B cell (primary cell): Measurements from ENCODE around the gene RIPK1. TPM values are rescaled to one million over a fixed set of nuclear protein-coding genes. Genes with fewer than 3 reads are reported as not detected.

Source experiments
- ATAC-seq: fragments of 200-7000 bp; cut with Tn5 transposase; one replicate; pipeline ENCODE4 v1.10.0; 2021; ENCODE audit warnings: low read depth, mild to moderate bottlenecking, moderate number of reproducible peaks, moderate library complexity
- CTCF ChIA-PET: fragments of 350-600 bp; sonication (Branson Sonifier 250); formaldehyde crosslinking; loops from one replicate; lab custom pipeline; 2021; ENCODE audit warnings: antibody characterized with exemption, inconsistent platforms; lab: Charles Lee
- POLR2A ChIA-PET: fragments of 350-600 bp; sonication (Branson Sonifier 250); formaldehyde crosslinking; loops from one replicate; lab custom pipeline; 2021; ENCODE audit warnings: antibody characterized with exemption; lab: Charles Lee
- DNase-seq: peaks from one replicate; pipeline ENCODE4 v3.0.0; 2013
- H2AFZ ChIP-seq: 2 replicates; pipeline ENCODE4 v1.6.1; 2012; ENCODE audit warnings: mild to moderate bottlenecking, low read depth, low read length; ENCODE audit not compliant: insufficient read depth, poor library complexity, severe bottlenecking
- H3K27ac ChIP-seq, 2 donors: 1 replicate in 1 of 2; 2 replicates in 1 of 2; pipeline ENCODE4 v1.5.1; 2012 to 2013; ENCODE audit warnings: low read length in 2 of 2, mild to moderate bottlenecking in 2 of 2, moderate library complexity in 1 of 2
- H3K27me3 ChIP-seq, 4 experiments: fragments of 200-600 bp in 1 of 4; sonication (generic) in 1 of 4; replicated peaks in 1 of 4; 1 replicate in 2 of 4; 2 replicates in 2 of 4; pipeline versions ENCODE4 v1.6.1 to v1.7.0; 2013 to 2016; ENCODE audit warnings: low read length in 3 of 4, mild to moderate bottlenecking in 2 of 4, mixed read lengths in 1 of 4, moderate library complexity in 1 of 4; ENCODE audit not compliant: insufficient read depth in 4 of 4, control insufficient read depth in 3 of 4; ENCODE audit errors: control extremely low read depth in 1 of 4
- H3K36me3 ChIP-seq, 2 experiments: replicated peaks in 1 of 2; 1 replicate in 1 of 2; 2 replicates in 1 of 2; pipeline versions ENCODE4 v1.6.1 to v1.7.1; 2013; ENCODE audit warnings: low read length in 1 of 2; ENCODE audit not compliant: insufficient read depth in 2 of 2, control insufficient read depth in 1 of 2; ENCODE audit errors: control extremely low read depth in 1 of 2, extremely low read depth in 1 of 2
- H3K4me1 ChIP-seq, 2 donors: fragments of 200-600 bp in 1 of 2; sonication (generic) in 1 of 2; 1 replicate in 1 of 2; 2 replicates in 1 of 2; pipeline versions ENCODE4 v1.5.1 to v1.6.1; 2013 to 2017; ENCODE audit warnings: low read length in 2 of 2; ENCODE audit not compliant: control insufficient read depth in 2 of 2, insufficient read depth in 2 of 2
- H3K4me2 ChIP-seq: replicated peaks from 2 replicates; pipeline ENCODE3; 2012; ENCODE audit warnings: mild to moderate bottlenecking, low read depth, low read length; ENCODE audit not compliant: poor library complexity, severe bottlenecking
- H3K4me3 ChIP-seq, 5 experiments: fragments of 200-600 bp in 1 of 5; sonication (generic) in 1 of 5; 1 replicate in 3 of 5; 2 replicates in 2 of 5; pipeline versions ENCODE4 v1.5.1 to v1.7.0; 2011 to 2016; ENCODE audit warnings: low read length in 4 of 5, mild to moderate bottlenecking in 4 of 5, low read depth in 2 of 5, control low read depth in 1 of 5, moderate library complexity in 1 of 5; ENCODE audit not compliant: insufficient read depth in 1 of 5; ENCODE audit errors: control extremely low read depth in 1 of 5, extremely low read depth in 1 of 5
- H3K79me2 ChIP-seq: fragments of 200-600 bp; sonication (generic); one replicate; pipeline ENCODE4 v1.6.0; 2016; ENCODE audit warnings: low read length; ENCODE audit not compliant: control insufficient read depth, insufficient read depth
- H3K9ac ChIP-seq: fragments of 200-600 bp; sonication (generic); 2 replicates; pipeline ENCODE4 v1.6.1; 2017; ENCODE audit warnings: mild to moderate bottlenecking, low read length, moderate library complexity
- H3K9me3 ChIP-seq, 3 donors: one replicate each; pipeline versions ENCODE4 v1.6.1 to v1.7.1; 2013; ENCODE audit warnings: low read length in 2 of 3; ENCODE audit not compliant: control insufficient read depth in 2 of 3, insufficient read depth in 1 of 3; ENCODE audit errors: control extremely low read depth in 1 of 3
- H4K20me1 ChIP-seq: 2 replicates; pipeline ENCODE4 v1.6.0; 2012; ENCODE audit warnings: mild to moderate bottlenecking, low read length; ENCODE audit not compliant: insufficient read depth, control insufficient read depth, poor library complexity, severe bottlenecking
- H3K27ac Mint-ChIP-seq: one replicate; pipeline ENCODE4 v1.8.0; 2021; ENCODE audit warnings: mixed read lengths
- H3K27me3 Mint-ChIP-seq: one replicate; pipeline ENCODE4 v1.8.0; 2021; ENCODE audit warnings: mixed read lengths
- H3K4me1 Mint-ChIP-seq: one replicate; pipeline ENCODE4 v1.8.0; 2021; ENCODE audit warnings: mixed read lengths
- H3K4me3 Mint-ChIP-seq: one replicate; pipeline ENCODE4 v1.8.0; 2021; ENCODE audit warnings: mixed read lengths
- H3K9me3 Mint-ChIP-seq: one replicate; pipeline ENCODE4 v1.8.0; 2022; ENCODE audit warnings: mixed read lengths; ENCODE audit not compliant: insufficient read depth
- CTCF ChIP-seq: fragments of 200-600 bp; IDR thresholded peaks from one replicate; pipeline ENCODE4 v1.8.0; 2022; ENCODE audit warnings: antibody characterized with exemption, mild to moderate bottlenecking
- EZH2 ChIP-seq: IDR thresholded peaks from 2 replicates; pipeline ENCODE4 v1.6.1; 2012; ENCODE audit warnings: borderline replicate concordance, low read depth, mild to moderate bottlenecking, moderate library complexity, low read length; ENCODE audit not compliant: insufficient read depth, poor library complexity, severe bottlenecking
- WGBS: methylation state at CpG from one replicate; pipeline ENCODE4 v1.1.5; 2013; ENCODE audit warnings: missing lambda C conversion rate; ENCODE audit not compliant: insufficient coverage; 5-methylcytosine and 5-hydroxymethylcytosine counted together
- intact Hi-C: fragments of 100-400 bp; cut with micrococcal nuclease; formaldehyde crosslinking; loops from one replicate; pipeline ENCODE4 v1.10.0; 2022
- polyA plus RNA-seq: library from polyadenylated mRNA; depleted of rRNA; stranded (reverse); fragments of >200 nt; gene quantifications from 2 replicates; pipeline ENCODE4 v1.2.3, GENCODE V29; 2012
- total RNA-seq, 2 donors: library from RNA; stranded (reverse); fragments of 120-200 nt in 1 of 2; gene quantifications; 1 replicate in 1 of 2; 2 replicates in 1 of 2; pipeline versions ENCODE4 v1.2.3 to v1.2.4, GENCODE V29; 2013 to 2022

Gene RIPK1
- total and polyA plus RNA-seq, 2 donors (not counting 1 experiment from before 2014, with no cell fraction given): 7.3 to 26.2 TPM

- WGBS: 98% methylated on average over 4 of the region's 6 CpGs
- H3K27me3 Mint-ChIP-seq: no peaks in the 10 kb centered on the region
- no peak overlapping the region for H3K4me2 ChIP-seq
- no peak overlapping the region for H2AFZ ChIP-seq
- H3K79me2 ChIP-seq: no peaks in the 10 kb centered on the region
- H3K4me1 Mint-ChIP-seq: peaks cover 1% of the 10 kb centered on the region
- DNase-seq (no peak), ATAC-seq (no peak)
- no peak overlapping the region for H3K27ac ChIP-seq
- ChIA-PET CTCF (interaction anchor here (1.0 to 3.2 kb wide), 3 partner anchors 23 to 103 kb away, joined by 4 to 9 read pairs (median 4); no protein-coding TSS in a partner anchor), POLR2A (no interaction called here)
- intact Hi-C loops: no loop called here
- no peaks in the 10 kb centered on the region for H4K20me1 ChIP-seq
- no peak overlapping the region for H3K4me3 Mint-ChIP-seq
- H3K4me3 ChIP-seq: no peak overlapping the region
- H3K27me3 ChIP-seq: no peaks in the 10 kb centered on the region
- no peaks in the 10 kb centered on the region for H3K9me3 Mint-ChIP-seq
- peaks cover 0 to 9% (median 0%) of the 10 kb centered on the region in 3 donors for H3K9me3 ChIP-seq
- no peak overlapping the region for H3K9ac ChIP-seq
- no peaks in the 10 kb centered on the region for H3K36me3 ChIP-seq
- no peak for TF ChIP-seq EZH2
- TF ChIP-seq CTCF: no peak
- no peaks in the 10 kb centered on the region for H3K4me1 ChIP-seq
- no peak overlapping the region for H3K27ac Mint-ChIP-seq
These were observed 79.8 kb downstream of the RIPK1 start for GRCh38 chr6:3147914-3148757.

- Histone ChIP-seq H2AFZ (no peak overlapping the region), H3K4me3 (no peak overlapping the region), H3K27me3 (peaks cover 0 to 3% (median 0%) of the 10 kb centered on the region in 4 experiments), H3K79me2 (no peaks in the 10 kb centered on the region), H3K9ac (no peak overlapping the region), H3K9me3 (peaks cover 0 to 9% (median 0%) of the 10 kb centered on the region in 3 donors), H3K27ac (no peak overlapping the region), H3K36me3 (peaks cover 0 to 4% of the 10 kb centered on the region in 2 experiments), H4K20me1 (no peaks in the 10 kb centered on the region), H3K4me1 (peaks cover 2 to 6% of the 10 kb centered on the region in 2 donors), H3K4me2 (no peak overlapping the region)
- no peak for DNase-seq
- ATAC-seq: no peak
- Mint-ChIP-seq H3K4me3 (no peak overlapping the region), H3K27ac (no peak overlapping the region), H3K27me3 (peaks cover 5% of the 10 kb centered on the region), H3K9me3 (no peaks in the 10 kb centered on the region), H3K4me1 (peaks cover 7% of the 10 kb centered on the region)
- ChIA-PET CTCF (interaction anchor here (1.1 kb wide), 1 partner anchor 14 kb away, joined by 3 read pairs; no protein-coding TSS in a partner anchor), POLR2A (no interaction called here)
- no peak for TF ChIP-seq EZH2
- no peak for TF ChIP-seq CTCF
- 88% methylated on average over 4 of the region's 5 CpGs for WGBS
- intact Hi-C loops: no loop called here
These were observed 83.4 kb downstream of the RIPK1 start for GRCh38 chr6:3151691-3152090.
